WTC11 (cell line): ENCODE data around the gene SORCS2. TPM values are rescaled to one million over a fixed set of nuclear protein-coding genes. Genes with fewer than 3 reads are reported as not detected.
A peak's percentile ranks its signal among the peaks of the same experiment; 100 is the strongest.

ENCODE experiments used
- ATAC-seq: fragments of 200-7000 bp; cut with Tn5 transposase; 2 replicates; pipeline ENCODE4 v1.10.0; 2021; ENCODE audit warnings: mild to moderate bottlenecking, moderate library complexity
- CTCF ChIA-PET: fragments of 300-600 bp; sonication (Branson Sonifier 250); formaldehyde crosslinking; loops from one replicate; lab custom pipeline; 2021; ENCODE audit warnings: antibody characterized with exemption; lab: Charles Lee
- POLR2A ChIA-PET: fragments of 350-600 bp; sonication (Branson Sonifier 250); formaldehyde crosslinking; loops from one replicate; lab custom pipeline; 2021; ENCODE audit warnings: antibody characterized with exemption; lab: Charles Lee
- DNase-seq: peaks from one replicate; pipeline ENCODE4 v3.0.0; 2021; ENCODE audit warnings: low spot score
- H3K27ac Mint-ChIP-seq: 2 replicates; pipeline ENCODE4 v1.8.0; 2021; ENCODE audit warnings: mixed read lengths
- H3K27me3 Mint-ChIP-seq: 2 replicates; pipeline ENCODE4 v1.8.0; 2021; ENCODE audit warnings: low read depth, mild to moderate bottlenecking, moderate library complexity, mixed read lengths
- H3K36me3 Mint-ChIP-seq: 2 replicates; pipeline ENCODE4 v1.8.0; 2021; ENCODE audit warnings: mixed read lengths
- H3K4me1 Mint-ChIP-seq: 2 replicates; pipeline ENCODE4 v1.8.0; 2022; ENCODE audit warnings: mixed read lengths
- H3K4me3 Mint-ChIP-seq: 2 replicates; pipeline ENCODE4 v1.8.0; 2021; ENCODE audit warnings: mild to moderate bottlenecking, moderate library complexity, mixed read lengths
- H3K9me3 Mint-ChIP-seq: 2 replicates; pipeline ENCODE4 v1.8.0; 2021; ENCODE audit warnings: mixed read lengths
- CBFB ChIP-seq: sonication (generic); formaldehyde crosslinking; IDR thresholded peaks from 2 replicates; pipeline ENCODE4 v1.8.1; 2022; ENCODE audit warnings: mild to moderate bottlenecking, low read depth, missing genetic modification reagents
- CREB1 ChIP-seq: sonication (generic); formaldehyde crosslinking; IDR thresholded peaks from 2 replicates; pipeline ENCODE4 v1.8.0; 2023; ENCODE audit warnings: mild to moderate bottlenecking, missing genetic modification reagents
- E2F5 ChIP-seq: sonication (generic); formaldehyde crosslinking; IDR thresholded peaks from 2 replicates; pipeline ENCODE4 v1.8.1; 2022; ENCODE audit warnings: mild to moderate bottlenecking, moderate library complexity, missing genetic modification reagents
- EMX1 ChIP-seq: fragments of 250-450 bp; sonication (Bioruptor Pico); IDR thresholded peaks from 2 replicates; pipeline ENCODE4 v1.8.0; 2021; ENCODE audit warnings: mild to moderate bottlenecking
- ERG ChIP-seq: fragments of 250-450 bp; sonication (Bioruptor Pico); IDR thresholded peaks from 2 replicates; pipeline ENCODE4 v1.8.0; 2021; ENCODE audit warnings: mild to moderate bottlenecking
- ESRRA ChIP-seq: sonication (generic); formaldehyde crosslinking; IDR thresholded peaks from 2 replicates; pipeline ENCODE4 v1.8.1; 2022; ENCODE audit warnings: mild to moderate bottlenecking, missing genetic modification reagents, borderline replicate concordance
- ETV6 ChIP-seq: sonication (generic); formaldehyde crosslinking; IDR thresholded peaks from 2 replicates; pipeline ENCODE4 v1.8.1; 2022; ENCODE audit warnings: mild to moderate bottlenecking, missing genetic modification reagents
- FOXK1 ChIP-seq: sonication (generic); formaldehyde crosslinking; IDR thresholded peaks from 2 replicates; pipeline ENCODE4 v1.8.0; 2022; ENCODE audit warnings: mild to moderate bottlenecking, moderate library complexity, missing genetic modification reagents
- FOXP1 ChIP-seq: sonication (generic); formaldehyde crosslinking; IDR thresholded peaks from 2 replicates; pipeline ENCODE4 v1.8.0; 2022; ENCODE audit warnings: missing genetic modification reagents, mild to moderate bottlenecking, moderate library complexity, borderline replicate concordance
- FOXP4 ChIP-seq: sonication (generic); formaldehyde crosslinking; IDR thresholded peaks from 2 replicates; pipeline ENCODE4 v1.8.0; 2022; ENCODE audit warnings: mild to moderate bottlenecking, missing genetic modification reagents
- NFE2L1 ChIP-seq: sonication (generic); formaldehyde crosslinking; IDR thresholded peaks from 2 replicates; pipeline ENCODE4 v1.8.1; 2023; ENCODE audit warnings: missing genetic modification reagents
- NR3C1 ChIP-seq: sonication (generic); formaldehyde crosslinking; conservative IDR thresholded peaks from 2 replicates; pipeline ENCODE4 v1.8.1; 2023; ENCODE audit warnings: low read depth, mild to moderate bottlenecking, missing genetic modification reagents
- PRDM15 ChIP-seq: sonication (generic); formaldehyde crosslinking; IDR thresholded peaks from 2 replicates; pipeline ENCODE4 v1.8.0; 2022; ENCODE audit warnings: missing genetic modification reagents
- RORB ChIP-seq: fragments of 250-450 bp; sonication (Bioruptor Pico); IDR thresholded peaks from 2 replicates; pipeline ENCODE4 v1.9.0; 2021; ENCODE audit warnings: mild to moderate bottlenecking
- USF1 ChIP-seq: sonication (generic); formaldehyde crosslinking; IDR thresholded peaks from 2 replicates; pipeline ENCODE4 v1.8.0; 2022; ENCODE audit warnings: mild to moderate bottlenecking, missing genetic modification reagents
- ZBTB21 ChIP-seq: sonication (generic); formaldehyde crosslinking; IDR thresholded peaks from 2 replicates; pipeline ENCODE4 v1.8.1; 2023; ENCODE audit warnings: mild to moderate bottlenecking, missing genetic modification reagents, borderline replicate concordance
- ZBTB43 ChIP-seq: sonication (generic); formaldehyde crosslinking; IDR thresholded peaks from 2 replicates; pipeline ENCODE4 v1.8.1; 2023; ENCODE audit warnings: mild to moderate bottlenecking, missing genetic modification reagents
- ZMAT4 ChIP-seq: fragments of 250-450 bp; sonication (Bioruptor Pico); IDR thresholded peaks from 2 replicates; pipeline ENCODE4 v1.9.0; 2021; ENCODE audit warnings: mild to moderate bottlenecking
- ZNF121 ChIP-seq: sonication (generic); formaldehyde crosslinking; IDR thresholded peaks from 2 replicates; pipeline ENCODE4 v1.8.0; 2023; ENCODE audit warnings: missing genetic modification reagents
- ZNF396 ChIP-seq: fragments of 250-450 bp; sonication (Bioruptor Pico); IDR thresholded peaks from 2 replicates; pipeline ENCODE4 v1.8.0; 2021; ENCODE audit warnings: mild to moderate bottlenecking, moderate library complexity, borderline replicate concordance
- ZNF671 ChIP-seq: fragments of 250-450 bp; sonication (Bioruptor Pico); IDR thresholded peaks from 2 replicates; pipeline ENCODE4 v1.8.0; 2021; ENCODE audit warnings: mild to moderate bottlenecking
- ZSCAN18 ChIP-seq: fragments of 250-450 bp; sonication (Bioruptor Pico); IDR thresholded peaks from 2 replicates; pipeline ENCODE4 v2.1.2; 2022; ENCODE audit warnings: mild to moderate bottlenecking, moderate library complexity
- total RNA-seq: library from RNA; stranded (reverse); gene quantifications from 3 replicates; pipeline ENCODE4 v1.2.3, GENCODE V29; 2021

The SORCS2 gene
- total RNA-seq, 1 experiment from 2014 or later: 6.6 TPM

GRCh38 chr4:7485096-7485495 is 292.8 kb downstream of the SORCS2 start:
- CTCF ChIA-PET: interaction anchor here (1.6 kb wide), 2 partner anchors 24 to 166 kb away, joined by 3 read pairs; no protein-coding TSS in a partner anchor
- Mint-ChIP-seq H3K36me3 (no peaks in the 10 kb centered on the region), H3K27me3 (no peaks in the 10 kb centered on the region), H3K9me3 (no peaks in the 10 kb centered on the region), H3K4me1 (peaks cover 25% of the 10 kb centered on the region), H3K27ac (peak overlapping the region; percentile 74)
- POLR2A ChIA-PET: no interaction called here
- no peak for DNase-seq
- peak; percentile 24 for ATAC-seq
- TF ChIP-seq ZMAT4 (CRISPR knock-in tag) (no peak), NFE2L1 (CRISPR knock-in tag) (no peak), RORB (CRISPR knock-in tag) (no peak), ZBTB43 (CRISPR knock-in tag) (no peak), CBFB (no peak), USF1 (CRISPR knock-in tag) (no peak), ZNF396 (no peak), ETV6 (CRISPR knock-in tag) (no peak), E2F5 (CRISPR knock-in tag) (no peak), FOXP1 (CRISPR knock-in tag) (no peak), ESRRA (CRISPR knock-in tag) (no peak), ZNF121 (CRISPR knock-in tag) (no peak), CREB1 (no peak), ZBTB21 (CRISPR knock-in tag) (no peak)
- TF ChIP-seq, all 79 proteins: peak for 0
- no peak overlapping the region for H3K4me3 Mint-ChIP-seq

GRCh38 chr4:7486101-7486500 is 293.8 kb downstream of the SORCS2 start:
- no peak for TF ChIP-seq ZSCAN18 (CRISPR knock-in tag)
- no peak overlapping the region for H3K4me3 Mint-ChIP-seq
- no peak for ATAC-seq
- no peaks in the 10 kb centered on the region for H3K27me3 Mint-ChIP-seq
- H3K4me1 Mint-ChIP-seq: peaks cover 25% of the 10 kb centered on the region
- no peaks in the 10 kb centered on the region for H3K36me3 Mint-ChIP-seq
- H3K27ac Mint-ChIP-seq: no peak overlapping the region
- CTCF ChIA-PET: interaction anchor here (1.4 to 1.6 kb wide), 3 partner anchors 25 to 275 kb away, joined by 3 read pairs; no protein-coding TSS in a partner anchor
- POLR2A ChIA-PET: no interaction called here
- DNase-seq: no peak
- H3K9me3 Mint-ChIP-seq: no peaks in the 10 kb centered on the region

GRCh38 chr4:7487502-7487901 is 295.2 kb downstream of the SORCS2 start:
- Mint-ChIP-seq H3K27ac (no peak overlapping the region), H3K27me3 (no peaks in the 10 kb centered on the region), H3K4me1 (peaks cover 25% of the 10 kb centered on the region), H3K4me3 (no peak overlapping the region), H3K9me3 (no peaks in the 10 kb centered on the region), H3K36me3 (no peaks in the 10 kb centered on the region)
- ChIA-PET POLR2A (no interaction called here), CTCF (interaction anchor here (1.3 to 1.4 kb wide), 2 partner anchors 163 to 274 kb away, joined by 3 to 4 read pairs; no protein-coding TSS in a partner anchor)
- DNase-seq: no peak
- ATAC-seq: no peak
- TF ChIP-seq ZNF671 (CRISPR knock-in tag): no peak
- TF ChIP-seq EMX1 (CRISPR knock-in tag): no peak
- TF ChIP-seq ERG (CRISPR knock-in tag): no peak
- TF ChIP-seq FOXK1 (CRISPR knock-in tag): no peak
- TF ChIP-seq FOXP4 (CRISPR knock-in tag): no peak
- TF ChIP-seq PRDM15: no peak
- no peak for TF ChIP-seq NR3C1 (CRISPR knock-in tag)
- no peak for TF ChIP-seq ESRRA (CRISPR knock-in tag)
